H9 (cell line): ENCODE data around the gene HMGA1. TPM values are rescaled to one million over a fixed set of nuclear protein-coding genes. Genes with fewer than 3 reads are reported as not detected.

Source experiments
- DNase-seq: peaks from one replicate; pipeline ENCODE4 v3.0.0-alpha.2; 2017
- H2AFZ ChIP-seq: one replicate; pipeline ENCODE4 v1.6.1; 2013; ENCODE audit warnings: mild to moderate bottlenecking, low read length, control low read depth, moderate library complexity
- H2AK5ac ChIP-seq: 2 replicates; pipeline ENCODE4 v1.6.1; 2013; ENCODE audit warnings: low read length, control low read depth, mixed read lengths; ENCODE audit not compliant: insufficient read length
- H2BK120ac ChIP-seq: one replicate; pipeline ENCODE4 v1.6.1; 2013; ENCODE audit warnings: low read depth, mild to moderate bottlenecking, low read length, control low read depth, inconsistent platforms; ENCODE audit not compliant: poor library complexity, severe bottlenecking
- H2BK12ac ChIP-seq: 2 replicates; pipeline ENCODE4 v1.6.1; 2013; ENCODE audit warnings: low read length, control low read depth, mixed read lengths, low read depth; ENCODE audit not compliant: insufficient read length
- H2BK15ac ChIP-seq: 2 replicates; pipeline ENCODE4 v1.6.1; 2013; ENCODE audit warnings: low read depth, low read length, control low read depth
- H2BK20ac ChIP-seq: one replicate; pipeline ENCODE4 v1.6.1; 2013; ENCODE audit warnings: low read depth, mild to moderate bottlenecking, low read length, control low read depth, inconsistent platforms; ENCODE audit not compliant: poor library complexity, severe bottlenecking
- H2BK5ac ChIP-seq: 2 replicates; pipeline ENCODE4 v1.6.1; 2013; ENCODE audit warnings: low read length, control low read depth, mixed read lengths; ENCODE audit not compliant: insufficient read length
- H3K14ac ChIP-seq: 2 replicates; pipeline ENCODE4 v1.6.1; 2013; ENCODE audit warnings: low read length, control low read depth; ENCODE audit not compliant: insufficient read depth
- H3K18ac ChIP-seq: 2 replicates; pipeline ENCODE4 v1.6.1; 2013; ENCODE audit warnings: low read depth, mild to moderate bottlenecking, mixed read lengths, low read length, control low read depth; ENCODE audit not compliant: insufficient read length
- H3K23ac ChIP-seq: 2 replicates; pipeline ENCODE4 v1.6.1; 2013; ENCODE audit warnings: low read length, control low read depth, mixed read lengths, low read depth; ENCODE audit not compliant: insufficient read length
- H3K23me2 ChIP-seq: 2 replicates; pipeline ENCODE4 v1.6.1; 2013; ENCODE audit warnings: low read depth, mild to moderate bottlenecking, mixed read lengths, low read length, control low read depth; ENCODE audit not compliant: insufficient read length, poor library complexity, severe bottlenecking
- H3K27ac ChIP-seq: 2 replicates; pipeline ENCODE4 v1.5.1; 2013; ENCODE audit warnings: low read length, control low read depth, mixed read lengths, low read depth; ENCODE audit not compliant: insufficient read length
- H3K27me3 ChIP-seq: 2 replicates; pipeline ENCODE4 v1.6.1; 2013; ENCODE audit warnings: low read length, control low read depth, inconsistent platforms; ENCODE audit not compliant: insufficient read depth
- H3K4ac ChIP-seq: 2 replicates; pipeline ENCODE4 v1.6.1; 2013; ENCODE audit warnings: low read depth, mild to moderate bottlenecking, control low read depth, inconsistent platforms, low read length, moderate library complexity
- H3K4me1 ChIP-seq: 2 replicates; pipeline ENCODE4 v1.6.1; 2013; ENCODE audit warnings: low read length, control low read depth, inconsistent platforms; ENCODE audit not compliant: insufficient read depth
- H3K4me2 ChIP-seq: 2 replicates; pipeline ENCODE4 v1.6.1; 2013; ENCODE audit warnings: low read length, control low read depth, mixed read lengths; ENCODE audit not compliant: insufficient read length, insufficient read depth
- H3K56ac ChIP-seq: 2 replicates; pipeline ENCODE4 v1.6.1; 2013; ENCODE audit warnings: low read depth, mild to moderate bottlenecking, mixed read lengths, low read length, control low read depth; ENCODE audit not compliant: insufficient read length
- H3K79me1 ChIP-seq: 2 replicates; pipeline ENCODE4 v1.6.1; 2013; ENCODE audit warnings: low read depth, mild to moderate bottlenecking, moderate library complexity, low read length, control low read depth, inconsistent platforms; ENCODE audit not compliant: insufficient read depth, poor library complexity, severe bottlenecking
- H3K79me2 ChIP-seq: 2 replicates; pipeline ENCODE4 v1.6.1; 2013; ENCODE audit warnings: low read length, control low read depth, inconsistent platforms; ENCODE audit not compliant: insufficient read depth
- H3K9ac ChIP-seq: 2 replicates; pipeline ENCODE4 v1.6.1; 2013; ENCODE audit warnings: low read length, control low read depth, mixed read lengths; ENCODE audit not compliant: insufficient read length; ENCODE audit errors: extremely low read depth
- H3K9me3 ChIP-seq: one replicate; pipeline ENCODE4 v1.6.1; 2013; ENCODE audit warnings: low read depth, low read length, inconsistent platforms; ENCODE audit not compliant: control insufficient read depth
- H3T11ph ChIP-seq: one replicate; pipeline ENCODE4 v1.6.1; 2013; ENCODE audit warnings: mild to moderate bottlenecking, low read length, control low read depth, inconsistent platforms
- H4K20me1 ChIP-seq: one replicate; pipeline ENCODE4 v1.6.1; 2013; ENCODE audit not compliant: control insufficient read depth, insufficient read length, insufficient read depth
- H4K5ac ChIP-seq: 2 replicates; pipeline ENCODE4 v1.6.1; 2013; ENCODE audit warnings: low read depth, mild to moderate bottlenecking, mixed read lengths, low read length, control low read depth; ENCODE audit not compliant: insufficient read length
- H4K8ac ChIP-seq: replicated peaks from 2 replicates; pipeline ENCODE4 v1.6.1; 2013; ENCODE audit warnings: low read length, control low read depth, mixed read lengths, low read depth; ENCODE audit not compliant: insufficient read length
- H4K91ac ChIP-seq: 2 replicates; pipeline ENCODE4 v1.6.1; 2013; ENCODE audit warnings: low read depth, mild to moderate bottlenecking, moderate library complexity, mixed read lengths, low read length, control low read depth; ENCODE audit not compliant: insufficient read length
- H3K27ac Mint-ChIP-seq, 3 experiments: 2 replicates in 2 of 3; 3 replicates in 1 of 3; pipeline ENCODE4 v1.8.0; 2020 to 2021; ENCODE audit warnings: mixed read lengths in 3 of 3, mild to moderate bottlenecking in 1 of 3, moderate library complexity in 1 of 3
- H3K27me3 Mint-ChIP-seq: 2 replicates; pipeline ENCODE4 v1.8.0; 2021; ENCODE audit warnings: low read depth, mild to moderate bottlenecking, moderate library complexity, mixed read lengths
- H3K36me3 Mint-ChIP-seq, 3 experiments: 2 replicates in 2 of 3; 3 replicates in 1 of 3; pipeline ENCODE4 v1.8.0; 2020 to 2021; ENCODE audit warnings: low read depth in 3 of 3, mixed read lengths in 3 of 3; ENCODE audit not compliant: insufficient read depth in 1 of 3
- H3K4me1 Mint-ChIP-seq, 2 experiments: 2 replicates each; pipeline ENCODE4 v1.8.0; 2020; ENCODE audit warnings: mixed read lengths in 2 of 2
- H3K4me3 Mint-ChIP-seq, 2 experiments: 2 replicates in 1 of 2; 3 replicates in 1 of 2; pipeline ENCODE4 v1.8.0; 2020 to 2021; ENCODE audit warnings: mild to moderate bottlenecking in 2 of 2, mixed read lengths in 2 of 2, moderate library complexity in 1 of 2
- H3K9me3 Mint-ChIP-seq, 2 experiments: 2 replicates in 1 of 2; 3 replicates in 1 of 2; pipeline ENCODE4 v1.8.0; 2020; ENCODE audit warnings: mild to moderate bottlenecking in 2 of 2, mixed read lengths in 2 of 2, moderate library complexity in 1 of 2
- CTCF ChIP-seq: fragments of 200-600 bp; sonication (generic); conservative IDR thresholded peaks from 3 replicates; pipeline ENCODE4 v1.8.0; 2021; ENCODE audit warnings: antibody characterized with exemption, mild to moderate bottlenecking
- WGBS: extraction: QIAGEN DNeasy Blood & Tissue Kit; methylation state at CpG from one replicate; pipeline ENCODE4 v1.1.7; 2013; ENCODE audit warnings: missing lambda C conversion rate, low lambda C conversion rate, mixed read lengths; ENCODE audit not compliant: insufficient read length; ENCODE audit errors: extremely low coverage; 5-methylcytosine and 5-hydroxymethylcytosine counted together
- total RNA-seq: library from RNA; stranded (reverse); gene quantifications from 2 replicates; pipeline ENCODE4 v1.2.1, GENCODE V29; 2021

HMGA1 gene
- total RNA-seq, 1 experiment from 2014 or later: 2,116 TPM

GRCh38 chr6:34205916-34206315 is 30.8 kb upstream of the HMGA1 start:
- Histone ChIP-seq H2AK5ac (no peak overlapping the region), H3K18ac (no peak overlapping the region), H3K23me2 (no peaks in the 10 kb centered on the region), H3K79me1 (no peaks in the 10 kb centered on the region), H2BK20ac (no peak overlapping the region), H3K27ac (no peak overlapping the region), H3K4me1 (peaks cover 4% of the 10 kb centered on the region), H3K27me3 (no peaks in the 10 kb centered on the region), H4K91ac (no peak overlapping the region), H4K8ac (no peak overlapping the region), H3K56ac (no peak overlapping the region), H3K14ac (no peak overlapping the region; the same call in 1 of the 2 replicates), H2BK120ac (no peak overlapping the region), H2BK5ac (no peak overlapping the region), H2BK15ac (no peak overlapping the region), H2BK12ac (no peak overlapping the region), H3K4ac (no peak overlapping the region), H3K23ac (no peak overlapping the region), H4K20me1 (no peaks in the 10 kb centered on the region), H3K79me2 (no peaks in the 10 kb centered on the region), H3K9ac (no peak overlapping the region), H2AFZ (no peak overlapping the region), H3K4me2 (no peak overlapping the region), H3K9me3 (no peaks in the 10 kb centered on the region), H3T11ph (no peak overlapping the region), H4K5ac (no peak overlapping the region)
- Mint-ChIP-seq H3K27ac (no peak overlapping the region; a peak in 1 of 7 replicates), H3K4me1 (peaks cover 28 to 32% of the 10 kb centered on the region in 2 experiments), H3K9me3 (peaks cover 0 to 3% of the 10 kb centered on the region in 2 experiments; a peak in 1 of 5 replicates), H3K36me3 (peaks cover 0 to 2% (median 0%) of the 10 kb centered on the region in 3 experiments; a peak in 1 of 7 replicates), H3K27me3 (peaks cover 2% of the 10 kb centered on the region), H3K4me3 (no peak overlapping the region)
- no peak for TF ChIP-seq CTCF
- WGBS: no CpG with 5 or more reads among the region's 2 CpGs
- DNase-seq: no peak
